GM12878 (cell line): ENCODE measurements around the gene IL4I1. TPM values are rescaled to one million over a fixed set of nuclear protein-coding genes. Genes with fewer than 3 reads are reported as not detected.

Source experiments
- ATAC-seq: fragments of 200-7000 bp; cut with Tn5 transposase; 3 replicates; pipeline ENCODE4 v1.9.1; 2020; ENCODE audit warnings: mild to moderate bottlenecking, moderate library complexity
- BruUV-seq: library from RNA; stranded (reverse); fragments of 400-500 nt; replicated peaks from 2 replicates; lab custom pipeline; 2021; lab: Mats Ljungman, UMichigan
- CTCF ChIA-PET: fragments of 300-600 bp; sonication (Branson Sonifier 250); formaldehyde crosslinking; extraction: SDS; loops from one replicate; lab custom pipeline; 2021; ENCODE audit warnings: inconsistent platforms; lab: Yijun Ruan, JAX
- POLR2A ChIA-PET: fragments of 350-600 bp; formaldehyde crosslinking; extraction: SDS; loops from one replicate; lab custom pipeline; 2021; ENCODE audit warnings: inconsistent platforms; lab: Charles Lee
- RAD21 ChIA-PET: fragments of 300-600 bp; sonication (Branson Sonifier 250); formaldehyde crosslinking; loops from one replicate; lab custom pipeline; 2023; ENCODE audit warnings: antibody characterized with exemption; ENCODE audit not compliant: unreplicated experiment; lab: Charles Lee
- SMC1A ChIA-PET: fragments of 300-600 bp; sonication (Branson Sonifier 250); formaldehyde crosslinking; loops from one replicate; lab custom pipeline; 2023; ENCODE audit not compliant: unreplicated experiment, uncharacterized antibody; lab: Charles Lee
- DNase-seq: peaks from one replicate; pipeline ENCODE4 v3.0.0-alpha.2; 2011; ENCODE audit warnings: low read depth, low spot score
- FAIRE-seq: peaks from 3 replicates; lab custom pipeline; 2011; peaks lifted over from hg19 to GRCh38; lab: Jason Lieb, UNC
- H2AFZ ChIP-seq: 2 replicates; pipeline ENCODE4 v1.6.0; 2011; ENCODE audit warnings: low read depth, low read length, control low read depth; ENCODE audit not compliant: control insufficient read depth
- H3K27ac ChIP-seq: 2 replicates; pipeline ENCODE4 v1.5.1; 2011; ENCODE audit warnings: control low read depth; ENCODE audit not compliant: control insufficient read depth, insufficient read depth
- H3K27me3 ChIP-seq, 2 experiments: replicated peaks in 1 of 2; 2 replicates each; pipeline versions ENCODE4 v1.6.0 to v1.6.1; 2011; ENCODE audit warnings: low read length in 1 of 2; ENCODE audit not compliant: control insufficient read depth in 2 of 2, insufficient read depth in 2 of 2
- H3K36me3 ChIP-seq, 2 experiments: 2 replicates each; pipeline ENCODE4 v1.5.1; 2011; ENCODE audit warnings: low read length in 1 of 2; ENCODE audit not compliant: control insufficient read depth in 2 of 2, insufficient read depth in 2 of 2
- H3K4me1 ChIP-seq: 2 replicates; pipeline ENCODE4 v1.6.1; 2011; ENCODE audit warnings: mild to moderate bottlenecking, low read length, moderate library complexity, mixed read lengths; ENCODE audit not compliant: control insufficient read depth, insufficient read depth
- H3K4me2 ChIP-seq: 2 replicates; pipeline ENCODE4 v1.6.0; 2011; ENCODE audit warnings: control low read depth; ENCODE audit not compliant: control insufficient read depth, insufficient read depth
- H3K4me3 ChIP-seq: fragments of 200-600 bp; sonication (generic); 2 replicates; pipeline ENCODE4 v1.5.1; 2016
- H3K79me2 ChIP-seq: 2 replicates; pipeline ENCODE4 v1.6.0; 2011; ENCODE audit warnings: low read length; ENCODE audit not compliant: control insufficient read depth, insufficient read depth
- H3K9ac ChIP-seq: 2 replicates; pipeline ENCODE4 v1.8.0; 2011; ENCODE audit warnings: low read length, control low read depth, mixed read lengths; ENCODE audit not compliant: control insufficient read depth, insufficient read depth
- H3K9me3 ChIP-seq: replicated peaks from 3 replicates; pipeline ENCODE4 v1.5.1; 2011; ENCODE audit warnings: mild to moderate bottlenecking, low read length; ENCODE audit not compliant: control insufficient read depth, insufficient read depth
- H4K20me1 ChIP-seq: 2 replicates; pipeline ENCODE4 v1.6.0; 2011; ENCODE audit not compliant: control insufficient read depth, insufficient read depth
- NFYB ChIP-seq: IDR thresholded peaks from 2 replicates; pipeline ENCODE4 v1.6.1; 2011; ENCODE audit warnings: low read depth, mild to moderate bottlenecking, low read length, improper control_type of control experiment, moderate library complexity; ENCODE audit not compliant: insufficient read depth
- NRF1 ChIP-seq: conservative IDR thresholded peaks from 2 replicates; pipeline ENCODE4 v1.6.1; 2011; ENCODE audit warnings: mild to moderate bottlenecking, low read depth, low read length, improper control_type of control experiment
- POLR2A ChIP-seq: IDR thresholded peaks from 2 replicates; pipeline ENCODE4 v1.6.1; 2011; ENCODE audit warnings: low read depth, mild to moderate bottlenecking, low read length
- STAT3 ChIP-seq: IDR thresholded peaks from 2 replicates; pipeline ENCODE4 v1.6.1; 2011; ENCODE audit warnings: low read depth, low read length, improper control_type of control experiment
- WGBS: methylation state at CpG from one replicate; pipeline ENCODE4 v1.1.6; 2016; ENCODE audit warnings: low lambda C conversion rate; ENCODE audit not compliant: insufficient replicate concordance, insufficient coverage; ENCODE audit errors: missing lambda C conversion rate; 5-methylcytosine and 5-hydroxymethylcytosine counted together
- in situ Hi-C: fragments of 300-500 bp; cut with MboI; formaldehyde crosslinking; loops from 9 replicates; pipeline ENCODE4 v1.14.3; 2018; ENCODE audit warnings: mixed read lengths
- intact Hi-C: fragments of 100-400 bp; cut with micrococcal nuclease; formaldehyde crosslinking; loops from one replicate; pipeline ENCODE4 v1.14.2; 2022; ENCODE audit not compliant: unreplicated experiment
- polyA plus RNA-seq, 11 experiments: library from polyadenylated mRNA; depleted of rRNA in 4 of 11; unstranded in 6 of 11; stranded (reverse) in 5 of 11; fragments of >200 nt; fragmentation: Nextera tagmentation in 4 of 11; fragmentation: Illumina TruSeq in 1 of 11; extraction: Ambion mirVana in 4 of 11; extraction: Trizol in 1 of 11; gene quantifications; 1 replicate in 1 of 11; 2 replicates in 10 of 11; pipeline versions ENCODE4 v1.2.1 to v1.2.3, GENCODE V29; 2011 to 2016; ENCODE audit warnings: inconsistent platforms in 2 of 11, missing spikeins in 2 of 11, low read depth in 1 of 11
- total RNA-seq, 4 experiments: library from RNA; depleted of rRNA in 3 of 4; stranded (reverse); fragments of >200 nt in 3 of 4; fragmentation: Illumina TruSeq in 1 of 4; extraction: Trizol in 1 of 4; gene quantifications; 2 replicates each; pipeline versions ENCODE4 v1.2.1 to v1.2.3, GENCODE V29; 2013 to 2021
- TF ChIP-seq, protein P1 (sequence below): IDR thresholded peaks from 2 replicates; pipeline ENCODE4 v1.6.1; 2011; ENCODE audit warnings: borderline replicate concordance, low read depth, mild to moderate bottlenecking, moderate library complexity, mixed read lengths, low read length; ENCODE audit not compliant: insufficient read depth; ENCODE audit errors: extremely low read length
- TF ChIP-seq, protein P2 (sequence below): IDR thresholded peaks from 2 replicates; pipeline ENCODE4 v1.6.1; 2011; ENCODE audit warnings: mild to moderate bottlenecking, low read depth, low read length, moderate library complexity; ENCODE audit not compliant: insufficient replicate concordance
- TF ChIP-seq, protein P3 (sequence below): fragments of 450-650 bp; IDR thresholded peaks from 2 replicates; pipeline ENCODE4 v1.6.1; 2016; ENCODE audit warnings: mild to moderate bottlenecking
- TF ChIP-seq, protein P4 (sequence below): fragments of 150-350 bp; IDR thresholded peaks from 2 replicates; pipeline ENCODE4 v1.6.1; 2016; ENCODE audit warnings: low read depth, low read length

The IL4I1 gene
- total and polyA plus RNA-seq, 10 of the 15 experiments (the other 5 are each of a cell fraction or from before 2014, with no cell fraction given): 0.62 to 83.8 (median 42.8) TPM

DNA sequence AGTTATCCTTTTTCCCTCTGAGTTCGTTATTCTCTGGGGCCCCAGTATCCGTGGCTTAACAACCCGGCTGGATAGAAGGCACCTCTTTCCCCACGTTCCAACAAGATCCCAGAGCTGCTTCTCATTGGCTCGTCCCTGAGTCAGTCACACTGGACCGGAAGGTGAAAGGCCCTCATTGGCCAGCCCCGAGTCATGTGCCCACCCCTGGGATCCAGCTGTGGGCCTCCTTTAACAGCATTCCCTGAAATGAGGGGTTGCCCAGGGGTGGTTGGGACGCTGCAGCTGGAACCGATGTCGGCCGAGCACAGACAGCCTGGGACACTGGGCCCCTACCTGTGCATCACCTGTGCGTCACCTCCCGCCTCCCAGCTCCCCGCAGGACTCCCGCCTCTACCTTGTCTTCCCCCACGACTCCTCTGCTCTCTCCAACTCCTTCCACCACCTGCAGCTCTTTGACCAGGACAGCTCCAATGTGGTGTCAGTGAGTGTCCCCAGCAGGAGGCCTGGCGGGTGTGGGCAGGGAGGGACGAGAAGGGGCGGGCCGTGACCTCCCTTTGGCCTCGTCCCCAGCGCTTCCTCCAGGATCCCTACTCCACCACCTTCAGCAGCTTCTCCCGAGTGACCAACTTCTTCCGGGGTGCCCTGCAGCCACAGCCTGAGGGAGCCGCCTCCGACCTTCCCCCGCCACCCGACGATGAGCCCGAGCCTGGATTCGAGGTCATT is 14.9 kb downstream of the IL4I1 start:
- ChIA-PET SMC1A (interaction anchor here (1.1 kb wide), 1 partner anchor 13 kb away, joined by 3 read pairs; no protein-coding TSS in a partner anchor), RAD21 (no interaction called here), CTCF (interaction anchor here (0.6 kb wide), 1 partner anchor 191 kb away, joined by 3 read pairs; no protein-coding TSS in a partner anchor), POLR2A (interaction anchor here (1.0 to 1.6 kb wide), 3 partner anchors 12 to 46 kb away, joined by 3 to 5 read pairs (median 4); no protein-coding TSS in a partner anchor)
- Histone ChIP-seq H3K27me3 (no peaks in the 10 kb centered on the region), H3K79me2 (peaks cover 6% of the 10 kb centered on the region), H2AFZ (no peak overlapping the region), H3K27ac (no peak overlapping the region), H3K4me2 (no peak overlapping the region), H4K20me1 (no peaks in the 10 kb centered on the region), H3K36me3 (peaks cover 8 to 13% of the 10 kb centered on the region in 2 experiments), H3K9me3 (no peaks in the 10 kb centered on the region; the same call in 2 of the 3 replicates), H3K9ac (no peak overlapping the region), H3K4me1 (peaks cover 8% of the 10 kb centered on the region), H3K4me3 (no peak overlapping the region)
- DNase-seq (no peak), ATAC-seq (no peak), FAIRE-seq (no peak)
- in situ Hi-C loops (loop anchor here (25.0 kb wide), 1 partner anchor 1245 kb away; the partner anchor contains the start of genes CA11 and DBP), intact Hi-C loops (no loop called here)
- WGBS: 84% methylated on average over 30 of the region's 31 CpGs
- BruUV-seq: no TSS peak
- TF ChIP-seq, protein P1, sequence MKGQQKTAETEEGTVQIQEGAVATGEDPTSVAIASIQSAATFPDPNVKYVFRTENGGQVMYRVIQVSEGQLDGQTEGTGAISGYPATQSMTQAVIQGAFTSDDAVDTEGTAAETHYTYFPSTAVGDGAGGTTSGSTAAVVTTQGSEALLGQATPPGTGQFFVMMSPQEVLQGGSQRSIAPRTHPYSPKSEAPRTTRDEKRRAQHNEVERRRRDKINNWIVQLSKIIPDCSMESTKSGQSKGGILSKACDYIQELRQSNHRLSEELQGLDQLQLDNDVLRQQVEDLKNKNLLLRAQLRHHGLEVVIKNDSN: peak; percentile 53
- no peak for TF ChIP-seq NRF1
- TF ChIP-seq NFYB: peak; percentile 51
- TF ChIP-seq STAT3: no peak
- TF ChIP-seq POLR2A: peak; percentile 36; the same call in 1 of the 2 replicates
- TF ChIP-seq, protein P2, sequence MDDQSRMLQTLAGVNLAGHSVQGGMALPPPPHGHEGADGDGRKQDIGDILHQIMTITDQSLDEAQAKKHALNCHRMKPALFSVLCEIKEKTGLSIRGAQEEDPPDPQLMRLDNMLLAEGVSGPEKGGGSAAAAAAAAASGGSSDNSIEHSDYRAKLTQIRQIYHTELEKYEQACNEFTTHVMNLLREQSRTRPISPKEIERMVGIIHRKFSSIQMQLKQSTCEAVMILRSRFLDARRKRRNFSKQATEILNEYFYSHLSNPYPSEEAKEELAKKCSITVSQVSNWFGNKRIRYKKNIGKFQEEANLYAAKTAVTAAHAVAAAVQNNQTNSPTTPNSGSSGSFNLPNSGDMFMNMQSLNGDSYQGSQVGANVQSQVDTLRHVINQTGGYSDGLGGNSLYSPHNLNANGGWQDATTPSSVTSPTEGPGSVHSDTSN: peak; percentile 87
- TF ChIP-seq, protein P3, sequence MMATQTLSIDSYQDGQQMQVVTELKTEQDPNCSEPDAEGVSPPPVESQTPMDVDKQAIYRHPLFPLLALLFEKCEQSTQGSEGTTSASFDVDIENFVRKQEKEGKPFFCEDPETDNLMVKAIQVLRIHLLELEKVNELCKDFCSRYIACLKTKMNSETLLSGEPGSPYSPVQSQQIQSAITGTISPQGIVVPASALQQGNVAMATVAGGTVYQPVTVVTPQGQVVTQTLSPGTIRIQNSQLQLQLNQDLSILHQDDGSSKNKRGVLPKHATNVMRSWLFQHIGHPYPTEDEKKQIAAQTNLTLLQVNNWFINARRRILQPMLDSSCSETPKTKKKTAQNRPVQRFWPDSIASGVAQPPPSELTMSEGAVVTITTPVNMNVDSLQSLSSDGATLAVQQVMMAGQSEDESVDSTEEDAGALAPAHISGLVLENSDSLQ: peak; percentile 93
- TF ChIP-seq, protein P4, sequence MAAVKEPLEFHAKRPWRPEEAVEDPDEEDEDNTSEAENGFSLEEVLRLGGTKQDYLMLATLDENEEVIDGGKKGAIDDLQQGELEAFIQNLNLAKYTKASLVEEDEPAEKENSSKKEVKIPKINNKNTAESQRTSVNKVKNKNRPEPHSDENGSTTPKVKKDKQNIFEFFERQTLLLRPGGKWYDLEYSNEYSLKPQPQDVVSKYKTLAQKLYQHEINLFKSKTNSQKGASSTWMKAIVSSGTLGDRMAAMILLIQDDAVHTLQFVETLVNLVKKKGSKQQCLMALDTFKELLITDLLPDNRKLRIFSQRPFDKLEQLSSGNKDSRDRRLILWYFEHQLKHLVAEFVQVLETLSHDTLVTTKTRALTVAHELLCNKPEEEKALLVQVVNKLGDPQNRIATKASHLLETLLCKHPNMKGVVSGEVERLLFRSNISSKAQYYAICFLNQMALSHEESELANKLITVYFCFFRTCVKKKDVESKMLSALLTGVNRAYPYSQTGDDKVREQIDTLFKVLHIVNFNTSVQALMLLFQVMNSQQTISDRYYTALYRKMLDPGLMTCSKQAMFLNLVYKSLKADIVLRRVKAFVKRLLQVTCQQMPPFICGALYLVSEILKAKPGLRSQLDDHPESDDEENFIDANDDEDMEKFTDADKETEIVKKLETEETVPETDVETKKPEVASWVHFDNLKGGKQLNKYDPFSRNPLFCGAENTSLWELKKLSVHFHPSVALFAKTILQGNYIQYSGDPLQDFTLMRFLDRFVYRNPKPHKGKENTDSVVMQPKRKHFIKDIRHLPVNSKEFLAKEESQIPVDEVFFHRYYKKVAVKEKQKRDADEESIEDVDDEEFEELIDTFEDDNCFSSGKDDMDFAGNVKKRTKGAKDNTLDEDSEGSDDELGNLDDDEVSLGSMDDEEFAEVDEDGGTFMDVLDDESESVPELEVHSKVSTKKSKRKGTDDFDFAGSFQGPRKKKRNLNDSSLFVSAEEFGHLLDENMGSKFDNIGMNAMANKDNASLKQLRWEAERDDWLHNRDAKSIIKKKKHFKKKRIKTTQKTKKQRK: no peak
